IMR-90 (cell line): ENCODE data around the gene KCNQ5. TPM values are rescaled to one million over a fixed set of nuclear protein-coding genes. Genes with fewer than 3 reads are reported as not detected.

ENCODE experiments used
- ATAC-seq: fragments of 200-7000 bp; cut with Tn5 transposase; 2 replicates; pipeline ENCODE4 v1.9.1; 2020; ENCODE audit warnings: low read depth, mild to moderate bottlenecking, moderate library complexity
- BruUV-seq: library from RNA; stranded (reverse); fragments of 400-500 nt; replicated peaks from 2 replicates; lab custom pipeline; 2021; lab: Mats Ljungman, UMichigan
- CTCF ChIA-PET: fragments of 300-600 bp; formaldehyde crosslinking; extraction: SDS; loops from one replicate; lab custom pipeline; 2021; ENCODE audit warnings: antibody characterized with exemption; lab: Yijun Ruan, JAX
- POLR2A ChIA-PET: fragments of 300-600 bp; sonication (Branson Sonifier 250); formaldehyde crosslinking; loops from one replicate; lab custom pipeline; 2022; ENCODE audit warnings: antibody characterized with exemption; ENCODE audit not compliant: unreplicated experiment; lab: Charles Lee
- DNase-seq: peaks from one replicate; pipeline ENCODE4 v3.0.0; 2013
- H2AFZ ChIP-seq: replicated peaks from 2 replicates; pipeline ENCODE3; 2013; ENCODE audit warnings: low read length, mild to moderate bottlenecking; ENCODE audit not compliant: poor library complexity
- H2AK5ac ChIP-seq: 2 replicates; pipeline ENCODE4 v1.6.1; 2013; ENCODE audit warnings: low read depth, low read length, inconsistent platforms
- H2AK9ac ChIP-seq: replicated peaks from 2 replicates; pipeline ENCODE3; 2013; ENCODE audit warnings: mild to moderate bottlenecking, low read depth, low read length, moderate library complexity; ENCODE audit not compliant: poor library complexity
- H2BK120ac ChIP-seq: 2 replicates; pipeline ENCODE4 v1.6.1; 2013; ENCODE audit warnings: low read depth, low read length, inconsistent platforms
- H2BK15ac ChIP-seq: 3 replicates; pipeline ENCODE4 v1.6.1; 2013; ENCODE audit warnings: low read depth, low read length, inconsistent platforms
- H2BK20ac ChIP-seq: 2 replicates; pipeline ENCODE4 v1.6.1; 2013; ENCODE audit warnings: low read depth, mild to moderate bottlenecking, inconsistent platforms, low read length, moderate library complexity
- H2BK5ac ChIP-seq: 2 replicates; pipeline ENCODE4 v1.6.1; 2013; ENCODE audit warnings: mild to moderate bottlenecking, low read depth, low read length, inconsistent platforms; ENCODE audit not compliant: poor library complexity, severe bottlenecking
- H3K14ac ChIP-seq: replicated peaks from 2 replicates; pipeline ENCODE4 v1.6.1; 2013; ENCODE audit warnings: low read depth, low read length, inconsistent platforms
- H3K18ac ChIP-seq: 2 replicates; pipeline ENCODE4 v1.6.1; 2013; ENCODE audit warnings: low read depth, low read length, control low read depth
- H3K23ac ChIP-seq: 2 replicates; pipeline ENCODE4 v1.6.1; 2013; ENCODE audit warnings: low read depth, low read length, inconsistent platforms
- H3K27ac ChIP-seq: 2 replicates; pipeline ENCODE4 v1.5.1; 2013; ENCODE audit warnings: mild to moderate bottlenecking, control low read depth, low read length; ENCODE audit not compliant: insufficient read depth
- H3K27me3 ChIP-seq: 2 replicates; pipeline ENCODE4 v1.6.1; 2013; ENCODE audit warnings: low read length; ENCODE audit not compliant: control insufficient read depth, insufficient read depth
- H3K36me3 ChIP-seq: 2 replicates; pipeline ENCODE4 v1.6.1; 2013; ENCODE audit warnings: low read length, mixed read lengths; ENCODE audit not compliant: control insufficient read depth, insufficient read depth
- H3K4ac ChIP-seq: 2 replicates; pipeline ENCODE4 v1.6.1; 2013; ENCODE audit warnings: low read depth, low read length, inconsistent platforms
- H3K4me1 ChIP-seq: 2 replicates; pipeline ENCODE4 v1.6.1; 2013; ENCODE audit warnings: low read length, mixed read lengths; ENCODE audit not compliant: control insufficient read depth, insufficient read depth
- H3K4me2 ChIP-seq: 2 replicates; pipeline ENCODE4 v1.6.1; 2013; ENCODE audit warnings: low read depth, mild to moderate bottlenecking, control low read depth, low read length, moderate library complexity
- H3K4me3 ChIP-seq: 2 replicates; pipeline ENCODE4 v1.5.1; 2013; ENCODE audit warnings: low read depth, mild to moderate bottlenecking, control low read depth, low read length, moderate library complexity; ENCODE audit not compliant: insufficient read depth
- H3K56ac ChIP-seq: 2 replicates; pipeline ENCODE4 v1.6.1; 2013; ENCODE audit warnings: low read length, inconsistent platforms; ENCODE audit not compliant: insufficient read depth; ENCODE audit errors: extremely low read depth
- H3K79me1 ChIP-seq, 2 experiments: 2 replicates each; pipeline ENCODE4 v1.6.1; 2013; ENCODE audit warnings: low read length in 2 of 2, inconsistent platforms in 1 of 2, low read depth in 1 of 2
- H3K9ac ChIP-seq: 2 replicates; pipeline ENCODE4 v1.6.1; 2013; ENCODE audit warnings: low read depth, low read length, control low read depth
- H3K9me1 ChIP-seq: 2 replicates; pipeline ENCODE4 v1.6.1; 2013; ENCODE audit warnings: low read length, inconsistent platforms; ENCODE audit not compliant: insufficient read depth
- H3K9me3 ChIP-seq: 2 replicates; pipeline ENCODE4 v1.6.1; 2013; ENCODE audit warnings: low read length; ENCODE audit not compliant: control insufficient read depth, insufficient read depth
- H4K20me1 ChIP-seq: 2 replicates; pipeline ENCODE4 v1.6.1; 2013; ENCODE audit warnings: low read length, inconsistent platforms; ENCODE audit not compliant: insufficient read depth
- H4K5ac ChIP-seq: 2 replicates; pipeline ENCODE4 v1.6.1; 2013; ENCODE audit warnings: mild to moderate bottlenecking, low read depth, low read length, control low read depth
- H4K8ac ChIP-seq, 2 experiments: 2 replicates each; pipeline ENCODE4 v1.6.1; 2013; ENCODE audit warnings: low read depth in 2 of 2, low read length in 2 of 2, control low read depth in 1 of 2, inconsistent platforms in 1 of 2
- H4K91ac ChIP-seq: 2 replicates; pipeline ENCODE4 v1.6.1; 2013; ENCODE audit warnings: low read depth, low read length, inconsistent platforms; ENCODE audit not compliant: insufficient read depth
- CEBPB ChIP-seq: IDR thresholded peaks from 2 replicates; pipeline ENCODE4 v1.6.1; 2012; ENCODE audit warnings: low read depth, low read length, improper control_type of control experiment
- ELK1 ChIP-seq: fragments of 150-350 bp; IDR thresholded peaks from 2 replicates; pipeline ENCODE4 v1.6.1; 2016; ENCODE audit warnings: low read depth, mild to moderate bottlenecking, low read length, moderate library complexity, borderline replicate concordance
- FOS ChIP-seq: fragments of 150-350 bp; IDR thresholded peaks from 2 replicates; pipeline ENCODE4 v1.6.1; 2016; ENCODE audit warnings: low read depth, low read length
- MAFK ChIP-seq: IDR thresholded peaks from 2 replicates; pipeline ENCODE4 v1.6.1; 2012; ENCODE audit warnings: low read depth, low read length, improper control_type of control experiment
- MAZ ChIP-seq: IDR thresholded peaks from 2 replicates; pipeline ENCODE4 v1.6.1; 2012; ENCODE audit warnings: low read depth, mild to moderate bottlenecking, low read length, improper control_type of control experiment, moderate library complexity, borderline replicate concordance
- MXI1 ChIP-seq: IDR thresholded peaks from 2 replicates; pipeline ENCODE4 v1.6.1; 2012; ENCODE audit warnings: low read depth, mild to moderate bottlenecking, low read length, moderate library complexity, borderline replicate concordance
- NFE2L2 ChIP-seq: fragments of 150-350 bp; IDR thresholded peaks from 2 replicates; pipeline ENCODE4 v1.6.1; 2016; ENCODE audit warnings: low read depth, mild to moderate bottlenecking, low read length
- RAD21 ChIP-seq: IDR thresholded peaks from 2 replicates; pipeline ENCODE4 v1.6.1; 2012; ENCODE audit warnings: low read length, improper control_type of control experiment
- RCOR1 ChIP-seq: IDR thresholded peaks from 2 replicates; pipeline ENCODE4 v1.6.1; 2012; ENCODE audit warnings: mild to moderate bottlenecking, low read length, improper control_type of control experiment; ENCODE audit not compliant: insufficient replicate concordance
- RFX5 ChIP-seq: IDR thresholded peaks from 2 replicates; pipeline ENCODE4 v1.8.0; 2012; ENCODE audit warnings: low read depth, mild to moderate bottlenecking, low read length, moderate library complexity
- SMC3 ChIP-seq: fragments of 150-350 bp; IDR thresholded peaks from 2 replicates; pipeline ENCODE4 v1.6.1; 2016; ENCODE audit warnings: low read depth, mild to moderate bottlenecking, antibody characterized with exemption, low read length, moderate library complexity
- USF2 ChIP-seq: fragments of 150-350 bp; IDR thresholded peaks from 2 replicates; pipeline ENCODE4 v1.6.1; 2017; ENCODE audit warnings: mild to moderate bottlenecking, antibody characterized with exemption, low read length, low read depth
- WGBS, 2 experiments: methylation state at CpG; one replicate each; pipeline versions ENCODE4 v1.1.5 to v1.1.7; 2013; ENCODE audit warnings: missing lambda C conversion rate in 2 of 2; ENCODE audit not compliant: insufficient read length in 1 of 2; ENCODE audit errors: extremely low coverage in 2 of 2; 5-methylcytosine and 5-hydroxymethylcytosine counted together
- dilution Hi-C: fragments of 300-500 bp; cut with HindIII; formaldehyde crosslinking; loops from one replicate; pipeline ENCODE4 v1.14.3; 2018; ENCODE audit warnings: low sequenced_read_pairs; ENCODE audit not compliant: unreplicated experiment
- in situ Hi-C: fragments of 300-500 bp; cut with MboI; formaldehyde crosslinking; loops from 3 replicates; pipeline ENCODE4 v1.14.3; 2019; ENCODE audit warnings: low sequenced_read_pairs, inconsistent platforms, mixed read lengths
- intact Hi-C: fragments of 100-400 bp; cut with micrococcal nuclease; formaldehyde crosslinking; loops from 2 replicates; pipeline ENCODE4 v1.10.0; 2022
- polyA plus RNA-seq, 3 experiments: library from polyadenylated mRNA; depleted of rRNA; stranded (reverse); fragments of >200 nt; gene quantifications; 2 replicates each; pipeline ENCODE4 v1.2.3, GENCODE V29; 2012; ENCODE audit warnings: low replicate concordance in 1 of 3
- total RNA-seq: library from RNA; depleted of rRNA; stranded (reverse); fragments of >200 nt; gene quantifications from 2 replicates; pipeline ENCODE4 v1.2.3, GENCODE V29; 2012

The KCNQ5 gene
- total and polyA plus RNA-seq, 2 of the 4 experiments (the other 2 are of a cell fraction) = 0.75 to 1.3 TPM

- no peak overlapping the region for H3K18ac ChIP-seq
- H3K14ac ChIP-seq = no peak overlapping the region; the same call in 1 of the 2 replicates
- H3K9me3 ChIP-seq = no peaks in the 10 kb centered on the region
- in situ Hi-C loops (no loop called here), intact Hi-C loops (no loop called here), dilution Hi-C loops (no loop called here)
- H3K27ac ChIP-seq = no peak overlapping the region
- H3K36me3 ChIP-seq = no peaks in the 10 kb centered on the region
- H2AFZ ChIP-seq = no peak overlapping the region
- peaks cover 10% of the 10 kb centered on the region; the same call in 1 of the 2 replicates for H3K9me1 ChIP-seq
- no peak overlapping the region for H3K4me3 ChIP-seq
- BruUV-seq = no TSS peak
- H3K4ac ChIP-seq = no peak overlapping the region
- no peak overlapping the region for H2AK9ac ChIP-seq
- POLR2A ChIA-PET = no interaction called here
- no peak overlapping the region for H4K5ac ChIP-seq
- H3K23ac ChIP-seq = no peak overlapping the region
- no peak overlapping the region for H2AK5ac ChIP-seq
- H3K4me2 ChIP-seq = peak overlapping the region; percentile 66; the same call in 1 of the 2 replicates
- H2BK5ac ChIP-seq = no peak overlapping the region
- H4K8ac ChIP-seq = no peak overlapping the region
- no peaks in the 10 kb centered on the region for H3K27me3 ChIP-seq
- peaks cover 14% of the 10 kb centered on the region for H3K4me1 ChIP-seq
- DNase-seq (peak; percentile 50), ATAC-seq (peak; percentile 84)
- H4K91ac ChIP-seq = no peak overlapping the region
- WGBS, 2 experiments = 40% methylated on average over 1 of the region's 6 CpGs; no CpG with 5 or more reads in 1 of the 2 experiments
- no peaks in the 10 kb centered on the region for H4K20me1 ChIP-seq
- TF ChIP-seq RAD21 (no peak), RCOR1 (no peak), ELK1 (no peak), RFX5 (no peak), MAZ (no peak), SMC3 (no peak), MAFK (no peak), USF2 (no peak), FOS (no peak), CEBPB (no peak), NFE2L2 (no peak), MXI1 (no peak)
- H2BK15ac ChIP-seq = no peak overlapping the region
- no peaks in the 10 kb centered on the region; a peak in 1 of 4 replicates for H3K79me1 ChIP-seq
- no peak overlapping the region for H3K56ac ChIP-seq
- no peak overlapping the region for H3K9ac ChIP-seq
- CTCF ChIA-PET = no interaction called here
- no peak overlapping the region for H2BK120ac ChIP-seq
- H2BK20ac ChIP-seq = no peak overlapping the region
Measured at GRCh38 chr6:72811971-72812421, 190.1 kb downstream of the KCNQ5 start.
